NB4 (cell line): ENCODE data around the gene TRIM32.

Experiments
- POLR2A ChIP-seq: IDR thresholded peaks from 2 replicates; pipeline ENCODE4 v1.6.1; 2011; ENCODE audit warnings: mild to moderate bottlenecking; ENCODE audit not compliant: insufficient read length; ENCODE audit errors: extremely low read depth
- TF ChIP-seq, protein P1 (sequence below): IDR thresholded peaks from one replicate; pipeline ENCODE4 v1.5.1; 2012; ENCODE audit warnings: low read depth, low read length
- TF ChIP-seq, protein P2 (sequence below): IDR thresholded peaks from 2 replicates; pipeline ENCODE4 v1.6.1; 2011; ENCODE audit warnings: low read depth, low read length

DNA sequence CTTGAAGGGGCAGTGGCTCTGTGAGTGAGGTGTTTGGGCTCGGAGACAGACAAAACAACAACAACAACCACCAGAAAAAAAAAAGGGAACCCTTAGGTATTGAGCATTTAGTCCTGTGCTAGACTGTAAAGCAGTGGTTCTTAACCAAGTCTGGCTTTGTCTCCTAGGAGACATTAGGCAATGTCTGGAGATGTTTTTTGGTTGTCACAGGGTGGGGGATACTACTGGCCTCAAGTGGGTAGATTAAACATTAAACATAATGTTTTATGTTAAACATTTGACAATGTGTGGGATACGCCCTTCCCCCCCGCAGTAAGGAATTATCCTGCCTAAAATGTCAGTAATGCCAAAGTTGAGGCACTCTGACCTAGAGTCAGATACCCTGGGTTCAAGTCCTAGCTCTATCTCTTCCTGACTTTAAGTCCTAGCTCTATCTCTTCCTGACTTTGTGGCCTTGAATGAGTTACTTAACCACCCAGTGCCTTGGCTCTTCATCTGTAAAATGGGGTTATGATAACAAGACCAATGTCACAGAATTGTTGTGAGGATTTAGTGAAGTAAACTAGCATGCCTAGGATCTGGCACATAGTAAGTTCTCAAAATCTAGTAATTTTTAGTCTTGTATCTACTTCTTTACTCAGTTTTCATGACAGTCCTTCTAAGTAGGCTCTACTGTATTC is 1.8 kb downstream of the TRIM32 start:
- TF ChIP-seq, protein P1, sequence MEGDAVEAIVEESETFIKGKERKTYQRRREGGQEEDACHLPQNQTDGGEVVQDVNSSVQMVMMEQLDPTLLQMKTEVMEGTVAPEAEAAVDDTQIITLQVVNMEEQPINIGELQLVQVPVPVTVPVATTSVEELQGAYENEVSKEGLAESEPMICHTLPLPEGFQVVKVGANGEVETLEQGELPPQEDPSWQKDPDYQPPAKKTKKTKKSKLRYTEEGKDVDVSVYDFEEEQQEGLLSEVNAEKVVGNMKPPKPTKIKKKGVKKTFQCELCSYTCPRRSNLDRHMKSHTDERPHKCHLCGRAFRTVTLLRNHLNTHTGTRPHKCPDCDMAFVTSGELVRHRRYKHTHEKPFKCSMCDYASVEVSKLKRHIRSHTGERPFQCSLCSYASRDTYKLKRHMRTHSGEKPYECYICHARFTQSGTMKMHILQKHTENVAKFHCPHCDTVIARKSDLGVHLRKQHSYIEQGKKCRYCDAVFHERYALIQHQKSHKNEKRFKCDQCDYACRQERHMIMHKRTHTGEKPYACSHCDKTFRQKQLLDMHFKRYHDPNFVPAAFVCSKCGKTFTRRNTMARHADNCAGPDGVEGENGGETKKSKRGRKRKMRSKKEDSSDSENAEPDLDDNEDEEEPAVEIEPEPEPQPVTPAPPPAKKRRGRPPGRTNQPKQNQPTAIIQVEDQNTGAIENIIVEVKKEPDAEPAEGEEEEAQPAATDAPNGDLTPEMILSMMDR, result no peak
- TF ChIP-seq POLR2A, result no peak
- TF ChIP-seq, protein P2, sequence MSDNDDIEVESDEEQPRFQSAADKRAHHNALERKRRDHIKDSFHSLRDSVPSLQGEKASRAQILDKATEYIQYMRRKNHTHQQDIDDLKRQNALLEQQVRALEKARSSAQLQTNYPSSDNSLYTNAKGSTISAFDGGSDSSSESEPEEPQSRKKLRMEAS, result no peak
